ENCODE results near the gene GPR119.
A peak's percentile ranks its signal among the peaks of the same experiment; 100 is the strongest.
"Not testable (repeated sequence)": the region's sequence is repeated elsewhere in the genome, so short reads cannot be mapped to it uniquely, and the experiment has no call there.

Gene GPR119

DNA sequence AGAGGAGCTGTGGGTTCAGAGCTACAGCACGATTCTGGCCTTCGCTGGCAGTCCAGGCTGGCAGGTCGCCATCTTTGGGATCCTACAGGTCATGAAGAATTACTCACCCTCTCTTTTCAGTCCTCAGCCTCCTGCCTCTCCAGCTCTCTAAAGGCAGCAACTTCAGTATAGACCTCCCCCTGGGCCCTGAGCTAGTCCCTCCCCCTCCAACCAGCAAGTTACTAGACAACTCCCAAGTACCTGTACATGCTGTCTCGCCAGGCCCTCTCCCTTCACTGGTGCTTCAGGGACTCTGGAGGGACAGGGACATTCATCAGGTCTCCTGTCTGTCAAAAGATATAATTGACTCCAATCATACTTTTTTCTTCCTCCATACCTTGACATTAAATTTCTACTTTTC is at the start of gene GPR119:
Gene GPR119, minus strand, starts transcription at position 155 of the 400 bp plus-strand sequence. CDS start 227 bp downstream, outside the sequence.
- H3K9ac ChIP-seq (ENCODE audit: low read length): no peak within 1 kb of the TSS
- no peaks in the 10 kb centered on the region for H3K4me1 ChIP-seq (ENCODE audit: control insufficient read depth, insufficient read depth, low read length)

DNA sequence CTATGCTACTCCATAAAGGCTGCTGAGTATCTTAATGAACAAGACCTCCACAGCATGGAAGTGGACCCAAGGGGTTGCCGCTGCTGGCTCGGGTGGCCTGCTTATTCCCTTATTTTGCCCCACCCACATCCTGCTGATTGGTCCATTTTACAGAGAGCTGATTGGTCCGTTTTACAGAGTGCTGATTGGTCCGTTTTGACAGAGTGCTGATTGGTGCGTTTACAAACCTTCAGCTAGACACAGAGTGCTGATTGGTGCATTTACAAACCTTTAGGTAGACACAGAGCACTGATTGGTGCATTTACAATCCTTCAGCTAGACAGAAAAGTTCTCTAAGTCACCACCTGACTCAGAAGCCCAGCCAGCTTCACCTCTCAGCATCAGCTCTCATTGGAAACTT is 43.8 kb upstream of the GPR119 start:
- H3K4me3 ChIP-seq (ENCODE audit: low read length); H3K9ac ChIP-seq (ENCODE audit: low read length); H3K4me1 ChIP-seq (ENCODE audit: control insufficient read depth, insufficient read depth, low read length); H3K27me3 ChIP-seq (ENCODE audit: control insufficient read depth, insufficient read depth, low read length); H3K36me3 ChIP-seq (ENCODE audit: control insufficient read depth, insufficient read depth, low read length); H3K27ac ChIP-seq (ENCODE audit: low read depth, low read length): not testable (repeated sequence)

More for the DNA sequence above, at the start of gene GPR119:
- H3K27me3 ChIP-seq (ENCODE audit: control insufficient read depth, insufficient read depth, low read length): no peaks in the 10 kb centered on the region
- no peak within 1 kb of the TSS for H3K4me3 ChIP-seq (ENCODE audit: low read length)
- H3K27ac ChIP-seq (ENCODE audit: low read depth, low read length): no peak within 1 kb of the TSS
- no peaks in the 10 kb centered on the region for H3K36me3 ChIP-seq (ENCODE audit: control insufficient read depth, insufficient read depth, low read length)

DNA sequence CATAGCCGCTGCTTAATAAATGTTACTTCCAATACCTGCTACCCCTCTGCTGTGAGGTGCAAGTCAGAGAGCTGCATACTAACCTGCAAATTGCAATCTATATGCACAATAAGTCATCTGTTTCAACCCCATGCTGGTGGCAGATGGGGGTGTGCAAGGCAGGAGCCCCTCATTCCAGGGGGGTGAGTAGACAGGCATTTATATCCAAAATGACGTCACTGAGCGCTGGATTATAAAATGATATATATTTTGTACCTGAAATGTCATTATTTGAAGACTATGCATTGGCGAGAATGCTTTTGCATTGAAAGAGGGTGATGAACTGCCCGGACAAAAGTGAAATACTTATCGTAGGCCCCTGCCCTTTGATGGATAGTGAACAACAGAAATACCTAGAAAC is 41.1 kb upstream of the GPR119 start:
- H3K4me3 ChIP-seq (ENCODE audit: low read length): no peak overlapping the region
- H3K27ac ChIP-seq (ENCODE audit: low read depth, low read length): no peak overlapping the region
- peaks cover 3% of the 10 kb centered on the region for H3K27me3 ChIP-seq (ENCODE audit: control insufficient read depth, insufficient read depth, low read length)
- H3K4me1 ChIP-seq (ENCODE audit: control insufficient read depth, insufficient read depth, low read length): no peaks in the 10 kb centered on the region
- H3K9ac ChIP-seq (ENCODE audit: low read length): no peak overlapping the region
- H3K36me3 ChIP-seq (ENCODE audit: control insufficient read depth, insufficient read depth, low read length): no peaks in the 10 kb centered on the region

DNA sequence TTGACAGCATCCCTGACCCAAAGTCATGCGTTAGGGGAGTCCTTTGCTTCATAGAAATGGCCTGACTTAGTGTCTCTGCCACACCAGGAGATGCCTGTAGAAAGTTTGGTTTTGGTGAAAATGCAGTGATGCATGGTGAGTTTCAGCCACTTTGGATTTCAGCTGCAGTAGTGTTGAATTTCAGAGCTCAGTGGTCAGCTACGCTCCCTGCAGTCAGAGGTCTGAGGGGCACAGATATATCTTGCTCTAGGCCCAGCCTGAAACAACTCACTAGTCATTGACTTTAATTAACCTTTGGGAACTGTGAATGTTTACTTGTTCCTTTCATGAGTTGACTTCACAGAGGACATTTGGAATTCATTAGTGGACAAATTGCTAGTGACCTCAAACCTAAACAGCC is 33.8 kb upstream of the GPR119 start:
- no peak overlapping the region for H3K4me3 ChIP-seq (ENCODE audit: low read length)
- no peaks in the 10 kb centered on the region for H3K4me1 ChIP-seq (ENCODE audit: control insufficient read depth, insufficient read depth, low read length)
- H3K27ac ChIP-seq (ENCODE audit: low read depth, low read length): no peak overlapping the region
- H3K9ac ChIP-seq (ENCODE audit: low read length): no peak overlapping the region
- no peaks in the 10 kb centered on the region for H3K36me3 ChIP-seq (ENCODE audit: control insufficient read depth, insufficient read depth, low read length)
- no peaks in the 10 kb centered on the region for H3K27me3 ChIP-seq (ENCODE audit: control insufficient read depth, insufficient read depth, low read length)

DNA sequence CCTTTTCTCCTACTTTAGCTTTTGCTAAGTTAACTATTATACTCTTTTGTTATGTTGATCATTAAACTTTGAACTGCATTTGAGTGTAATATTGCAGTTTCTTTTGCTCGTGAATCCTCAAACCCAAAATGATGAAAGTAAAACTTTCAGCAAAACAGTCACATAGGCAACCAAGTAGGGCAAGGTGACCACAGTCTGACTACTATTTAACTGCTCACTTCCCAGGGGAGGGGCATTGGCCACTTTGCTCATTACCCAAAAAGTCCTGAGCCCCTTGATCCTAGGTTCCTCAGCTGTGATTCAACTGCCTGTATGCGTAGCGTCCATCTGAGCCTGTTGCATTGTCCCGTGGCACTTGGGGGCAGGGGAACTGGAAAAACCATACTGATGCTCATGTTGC is 33.3 kb upstream of the GPR119 start:
- Histone ChIP-seq H3K9ac (ENCODE audit: low read length) (no peak overlapping the region), H3K4me3 (ENCODE audit: low read length) (no peak overlapping the region), H3K27me3 (ENCODE audit: control insufficient read depth, insufficient read depth, low read length) (no peaks in the 10 kb centered on the region), H3K4me1 (ENCODE audit: control insufficient read depth, insufficient read depth, low read length) (no peaks in the 10 kb centered on the region), H3K27ac (ENCODE audit: low read depth, low read length) (no peak overlapping the region), H3K36me3 (ENCODE audit: control insufficient read depth, insufficient read depth, low read length) (no peaks in the 10 kb centered on the region)

DNA sequence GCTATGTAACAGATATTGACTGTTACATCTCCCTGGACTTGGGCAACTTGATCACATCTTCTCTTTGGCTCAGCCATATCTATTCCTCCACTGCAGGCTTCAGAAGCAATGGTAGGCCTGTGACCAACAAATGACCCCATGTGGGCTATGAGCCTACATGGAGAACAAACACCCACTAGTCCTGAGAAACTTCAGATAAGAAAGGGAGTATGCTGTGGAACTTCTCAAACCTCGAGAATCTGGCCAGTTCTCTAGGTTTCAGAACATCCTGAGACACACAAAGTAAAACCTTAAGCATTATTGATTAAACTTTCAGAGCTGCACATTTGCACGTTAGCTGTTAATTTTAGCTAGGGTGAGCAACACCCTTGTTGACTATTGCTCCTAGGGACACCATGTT is 32.6 kb upstream of the GPR119 start:
- no peak overlapping the region for H3K4me3 ChIP-seq (ENCODE audit: low read length)
- H3K4me1 ChIP-seq (ENCODE audit: control insufficient read depth, insufficient read depth, low read length): no peaks in the 10 kb centered on the region
- H3K27ac ChIP-seq (ENCODE audit: low read depth, low read length): no peak overlapping the region
- H3K9ac ChIP-seq (ENCODE audit: low read length): no peak overlapping the region
- no peaks in the 10 kb centered on the region for H3K27me3 ChIP-seq (ENCODE audit: control insufficient read depth, insufficient read depth, low read length)
- no peaks in the 10 kb centered on the region for H3K36me3 ChIP-seq (ENCODE audit: control insufficient read depth, insufficient read depth, low read length)

DNA sequence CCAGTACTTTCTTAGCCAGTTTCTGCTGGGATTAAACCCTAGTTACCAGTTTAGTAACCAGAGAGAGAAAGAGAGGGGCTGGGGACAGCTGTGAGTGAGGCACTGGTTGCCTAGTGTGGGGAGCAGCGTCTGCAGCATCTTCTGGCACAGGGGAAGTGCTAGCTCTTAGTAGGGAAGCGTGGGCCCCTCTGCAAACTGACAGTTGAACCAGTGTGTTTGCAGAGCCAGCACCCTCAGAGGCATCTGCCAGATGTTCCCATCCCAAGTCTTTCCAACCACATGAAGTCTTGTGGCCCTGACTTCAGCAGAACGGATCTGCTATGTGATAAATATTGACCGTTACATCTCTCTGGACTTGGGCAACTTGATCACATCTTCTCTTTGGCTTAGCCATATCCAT is 31.3 kb upstream of the GPR119 start:
- H3K4me1 ChIP-seq (ENCODE audit: control insufficient read depth, insufficient read depth, low read length): no peaks in the 10 kb centered on the region
- no peak overlapping the region for H3K27ac ChIP-seq (ENCODE audit: low read depth, low read length)
- no peaks in the 10 kb centered on the region for H3K27me3 ChIP-seq (ENCODE audit: control insufficient read depth, insufficient read depth, low read length)

DNA sequence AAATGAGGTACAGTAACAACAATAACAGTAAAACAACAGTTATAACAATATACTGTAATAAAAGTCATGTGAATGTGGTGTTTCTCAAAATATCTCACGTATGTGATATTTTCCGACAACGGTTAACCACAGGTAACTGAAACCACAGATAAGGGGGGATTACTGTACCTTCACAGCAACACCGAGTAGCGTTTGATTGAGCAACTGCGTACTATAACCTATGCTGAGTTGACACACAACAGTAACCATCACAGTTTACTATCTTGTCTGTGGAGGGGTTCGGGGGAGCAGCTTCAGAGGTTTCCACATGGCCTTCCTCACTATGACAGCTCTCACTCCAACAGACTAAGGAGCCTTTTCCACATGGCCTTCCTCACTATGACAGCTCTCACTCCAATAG is 29.7 kb upstream of the GPR119 start:
- Histone ChIP-seq H3K4me3 (ENCODE audit: low read length) (no peak overlapping the region), H3K27ac (ENCODE audit: low read depth, low read length) (no peak overlapping the region), H3K36me3 (ENCODE audit: control insufficient read depth, insufficient read depth, low read length) (no peaks in the 10 kb centered on the region), H3K4me1 (ENCODE audit: control insufficient read depth, insufficient read depth, low read length) (no peaks in the 10 kb centered on the region), H3K27me3 (ENCODE audit: control insufficient read depth, insufficient read depth, low read length) (no peaks in the 10 kb centered on the region), H3K9ac (ENCODE audit: low read length) (no peak overlapping the region)

More for the DNA sequence above, 31.3 kb upstream of the GPR119 start:
- H3K9ac ChIP-seq (ENCODE audit: low read length): no peak overlapping the region
- no peaks in the 10 kb centered on the region for H3K36me3 ChIP-seq (ENCODE audit: control insufficient read depth, insufficient read depth, low read length)
- no peak overlapping the region for H3K4me3 ChIP-seq (ENCODE audit: low read length)

DNA sequence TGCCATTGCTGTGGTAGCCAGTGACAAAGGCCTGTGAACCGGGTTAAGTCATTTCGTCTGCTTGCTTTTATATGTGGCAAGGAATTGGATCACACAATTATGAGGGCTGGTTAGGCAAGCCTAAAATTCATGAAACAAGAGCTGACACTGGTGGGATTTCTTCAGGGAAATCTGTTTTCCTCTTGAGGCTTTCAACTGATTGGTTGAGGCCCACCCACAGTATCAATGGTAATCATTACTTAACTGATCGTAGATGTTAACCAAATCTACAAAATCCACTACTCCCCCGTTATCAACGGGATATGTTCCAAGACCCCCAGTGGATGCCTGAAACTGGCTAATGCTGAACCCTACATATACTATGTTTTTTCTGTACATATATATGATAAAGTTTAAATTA is 29.3 kb upstream of the GPR119 start:
- no peak overlapping the region for H3K9ac ChIP-seq (ENCODE audit: low read length)
- H3K27ac ChIP-seq (ENCODE audit: low read depth, low read length): no peak overlapping the region

DNA sequence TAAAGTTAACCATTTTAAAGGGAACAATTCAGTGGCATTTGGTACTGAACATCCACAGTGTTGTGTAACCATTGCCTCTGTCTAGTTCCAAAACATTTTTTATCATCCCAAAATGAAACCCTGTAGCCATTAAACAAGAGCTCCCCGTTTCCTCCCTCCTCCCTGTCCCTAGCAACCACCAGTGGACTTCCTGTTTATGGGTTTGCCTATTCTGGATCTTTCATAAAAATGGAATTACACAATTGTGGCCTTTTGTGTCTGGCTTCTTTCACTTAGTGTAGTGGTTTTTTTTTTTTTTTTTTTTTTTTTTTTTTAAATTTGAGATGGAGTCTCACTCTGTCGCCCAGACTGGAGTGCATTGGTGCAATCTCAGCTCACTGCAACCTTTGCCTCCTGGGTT is 27.9 kb upstream of the GPR119 start:
- H3K36me3 ChIP-seq (ENCODE audit: control insufficient read depth, insufficient read depth, low read length): no peaks in the 10 kb centered on the region
- H3K27me3 ChIP-seq (ENCODE audit: control insufficient read depth, insufficient read depth, low read length): no peaks in the 10 kb centered on the region
- H3K27ac ChIP-seq (ENCODE audit: low read depth, low read length): no peak overlapping the region
- no peaks in the 10 kb centered on the region for H3K4me1 ChIP-seq (ENCODE audit: control insufficient read depth, insufficient read depth, low read length)
- H3K9ac ChIP-seq (ENCODE audit: low read length): no peak overlapping the region
- no peak overlapping the region for H3K4me3 ChIP-seq (ENCODE audit: low read length)

More for the DNA sequence above, 29.3 kb upstream of the GPR119 start:
- no peaks in the 10 kb centered on the region for H3K4me1 ChIP-seq (ENCODE audit: control insufficient read depth, insufficient read depth, low read length)
- H3K4me3 ChIP-seq (ENCODE audit: low read length): no peak overlapping the region
- H3K27me3 ChIP-seq (ENCODE audit: control insufficient read depth, insufficient read depth, low read length): no peaks in the 10 kb centered on the region
- H3K36me3 ChIP-seq (ENCODE audit: control insufficient read depth, insufficient read depth, low read length): no peaks in the 10 kb centered on the region

DNA sequence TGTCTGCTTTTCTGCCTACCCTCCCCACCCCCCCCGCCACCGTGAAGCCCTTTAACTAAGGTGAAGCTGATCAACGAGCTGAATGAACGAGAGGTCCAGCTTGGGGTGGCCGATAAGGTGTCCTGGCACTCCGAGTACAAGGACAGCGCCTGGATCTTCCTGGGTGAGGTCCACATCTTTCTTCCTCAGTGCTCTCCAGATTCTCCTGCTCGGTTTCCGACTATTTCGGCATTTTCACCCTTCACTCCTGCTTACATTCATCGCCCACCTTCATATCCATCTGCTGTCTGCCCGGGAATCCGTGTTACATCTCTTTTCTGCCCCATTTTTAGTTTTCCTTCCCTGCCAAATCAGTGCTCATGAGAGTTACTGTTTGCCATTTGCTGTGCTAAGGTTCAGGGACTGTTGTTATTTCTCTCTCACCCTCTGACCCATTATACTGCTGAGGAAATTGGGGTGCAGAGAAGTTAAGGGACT is 16.8 kb upstream of the GPR119 start:
- peak overlapping the region; percentile 49 for H3K9ac ChIP-seq (ENCODE audit: low read length)
- H3K27me3 ChIP-seq (ENCODE audit: control insufficient read depth, insufficient read depth, low read length): no peaks in the 10 kb centered on the region
- peak overlapping the region; percentile 76 for H3K27ac ChIP-seq (ENCODE audit: low read depth, low read length)

DNA sequence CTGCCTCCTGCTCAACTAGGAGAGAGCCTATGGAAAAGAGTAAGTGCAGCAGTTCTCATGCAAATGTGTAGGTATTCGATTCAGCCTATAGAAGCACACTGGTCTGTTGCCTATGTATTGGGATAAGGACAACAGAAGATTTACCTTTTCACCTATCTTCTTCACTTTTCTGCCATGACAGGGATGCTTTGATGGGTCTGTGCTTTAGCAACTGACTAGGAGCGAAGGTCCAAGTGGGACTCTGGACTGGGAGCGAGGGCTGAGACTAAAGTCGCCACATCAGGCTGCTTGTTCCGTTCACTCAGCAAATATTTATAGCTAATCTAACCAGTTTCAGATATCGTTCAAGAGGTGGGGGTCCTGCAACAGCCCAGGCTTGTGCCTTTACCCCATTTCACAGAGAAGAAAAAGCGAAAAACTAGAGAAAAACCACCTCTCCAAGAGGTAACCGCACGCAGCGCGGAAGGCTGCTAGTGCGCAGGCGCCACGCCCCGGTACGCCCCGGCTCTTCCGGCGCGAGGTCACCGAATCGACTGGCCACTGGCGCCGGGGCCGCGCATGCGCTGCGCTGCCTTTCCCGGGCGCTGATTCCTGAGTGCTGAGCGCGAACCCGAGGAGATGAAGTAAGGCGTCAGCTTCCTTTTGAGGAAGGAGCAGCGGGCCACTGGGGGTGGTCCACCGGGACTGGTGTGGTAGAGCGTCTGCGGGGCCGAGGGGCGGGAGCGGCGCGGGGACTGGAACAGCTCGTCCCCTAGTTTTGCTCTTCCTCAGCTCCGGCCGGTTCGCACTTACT is 16.1 kb upstream of the GPR119 start, which contains the start of gene RBMX2:
Gene RBMX2, plus strand, starts transcription at position 573 of the 793 bp plus-strand sequence. Its CDS starts 46 bp downstream, at position 619.
- H3K36me3 ChIP-seq (ENCODE audit: control insufficient read depth, insufficient read depth, low read length): no peaks in the 10 kb centered on the region
- peak within 1 kb of the TSS; percentile 76 for H3K27ac ChIP-seq (ENCODE audit: low read depth, low read length)
- H3K4me3 ChIP-seq (ENCODE audit: low read length): peak within 1 kb of the TSS; percentile 86
- H3K4me1 ChIP-seq (ENCODE audit: control insufficient read depth, insufficient read depth, low read length): peaks cover 2% of the 10 kb centered on the region
- H3K9ac ChIP-seq (ENCODE audit: low read length): peak within 1 kb of the TSS; percentile 70
- no peaks in the 10 kb centered on the region for H3K27me3 ChIP-seq (ENCODE audit: control insufficient read depth, insufficient read depth, low read length)

More for the DNA sequence above, 16.8 kb upstream of the GPR119 start:
- Histone ChIP-seq H3K4me3 (ENCODE audit: low read length) (peak overlapping the region; percentile 86), H3K36me3 (ENCODE audit: control insufficient read depth, insufficient read depth, low read length) (peaks cover 2% of the 10 kb centered on the region), H3K4me1 (ENCODE audit: control insufficient read depth, insufficient read depth, low read length) (peaks cover 2% of the 10 kb centered on the region)

DNA sequence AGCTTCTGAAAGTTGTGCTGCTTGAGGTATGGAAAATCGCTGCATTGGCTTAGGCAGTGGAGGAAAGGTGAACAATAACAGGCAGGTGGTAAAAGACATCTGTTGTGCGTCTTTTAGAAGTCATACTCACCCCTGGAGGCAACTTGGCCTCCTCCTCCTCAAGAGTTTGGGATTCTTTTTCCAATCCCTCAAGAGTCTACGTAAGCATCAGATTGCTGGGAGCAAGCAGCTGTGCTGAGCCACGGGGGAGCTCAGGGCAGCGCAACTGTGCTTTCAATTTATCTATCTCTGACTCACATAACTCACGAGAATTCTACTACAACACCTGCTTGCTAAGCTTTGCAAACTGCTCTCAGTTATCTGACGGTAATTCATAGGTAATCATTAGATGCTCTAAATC is 9.9 kb upstream of the GPR119 start:
- no peak overlapping the region for H3K4me3 ChIP-seq (ENCODE audit: low read length)
- no peaks in the 10 kb centered on the region for H3K36me3 ChIP-seq (ENCODE audit: control insufficient read depth, insufficient read depth, low read length)
- no peak overlapping the region for H3K27ac ChIP-seq (ENCODE audit: low read depth, low read length)
- no peaks in the 10 kb centered on the region for H3K4me1 ChIP-seq (ENCODE audit: control insufficient read depth, insufficient read depth, low read length)
- H3K9ac ChIP-seq (ENCODE audit: low read length): no peak overlapping the region
- H3K27me3 ChIP-seq (ENCODE audit: control insufficient read depth, insufficient read depth, low read length): peaks cover 3% of the 10 kb centered on the region

Data from rectal smooth muscle tissue (tissue), 1 donor.